T-helper 2 cell treated with Interferon-gamma antibody and Interleukin-4, amounts not matched to agents 100 ng/mL and 5 ng/mL, for 36 hours (primary cell): Measurements from ENCODE around the gene CFHR1. TPM values are rescaled to one million over a fixed set of nuclear protein-coding genes. Genes with fewer than 3 reads are reported as not detected.
"Not testable (repeated sequence)": the region's sequence is repeated elsewhere in the genome, so short reads cannot be mapped to it uniquely, and the experiment has no call there.

Experiments used
- intact Hi-C: fragments of 100-400 bp; cut with micrococcal nuclease; formaldehyde crosslinking; loops from one replicate; pipeline ENCODE4 v1.15.1; 2023
- total RNA-seq: library from RNA; stranded (reverse); gene quantifications from 2 replicates; pipeline ENCODE4 v1.2.3, GENCODE V29; 2022

CFHR1 gene
- total RNA-seq = not detected in 2 replicates

- intact Hi-C loops = loop anchor here (10.0 kb wide), 1 partner anchor 115 kb away; no protein-coding TSS in a partner anchor
Observed at GRCh38 chr1:196819531-196819930, at the start of gene CFHR1. TSS of gene CFHR1 (plus strand) at chr1:196819731. CDS start at chr1:196819845, 114 bp downstream.

GRCh38 chr1:196769823-196770222 lies 49.7 kb upstream of the CFHR1 start:
- intact Hi-C loops = not testable (repeated sequence)

- intact Hi-C loops = no loop called here
Observed at GRCh38 chr1:196773713-196774112, 45.8 kb upstream of the CFHR1 start.

- intact Hi-C loops = no loop called here
Observed at GRCh38 chr1:196774175-196774574, 45.4 kb upstream of the CFHR1 start.

GRCh38 chr1:196774603-196775002 lies 44.9 kb upstream of the CFHR1 start, which contains the start of gene CFHR3:
TSS of gene CFHR3 (plus strand) at chr1:196774840. CDS start at chr1:196774887, 47 bp downstream.
- intact Hi-C loops = no loop called here

GRCh38 chr1:196777603-196778002 lies 41.9 kb upstream of the CFHR1 start:
- intact Hi-C loops = no loop called here

GRCh38 chr1:196779093-196779492 lies 40.4 kb upstream of the CFHR1 start:
- intact Hi-C loops = no loop called here

- intact Hi-C loops = not testable (repeated sequence)
Observed at GRCh38 chr1:196791252-196791651, 28.3 kb upstream of the CFHR1 start.

- intact Hi-C loops = not testable (repeated sequence)
Observed at GRCh38 chr1:196794103-196794502, 25.4 kb upstream of the CFHR1 start.

- intact Hi-C loops = no loop called here
Observed at GRCh38 chr1:196797891-196798290, 21.6 kb upstream of the CFHR1 start.

- intact Hi-C loops = not testable (repeated sequence)
Observed at GRCh38 chr1:196801920-196802319, 17.6 kb upstream of the CFHR1 start.

GRCh38 chr1:196808529-196809235 lies 10.8 kb upstream of the CFHR1 start:
- intact Hi-C loops = no loop called here

GRCh38 chr1:196817442-196817841 lies 2.1 kb upstream of the CFHR1 start:
- intact Hi-C loops = loop anchor here (10.0 kb wide), 1 partner anchor 117 kb away; no protein-coding TSS in a partner anchor

GRCh38 chr1:196827860-196828259 lies 8.3 kb downstream of the CFHR1 start:
- intact Hi-C loops = not testable (repeated sequence)

- intact Hi-C loops = not testable (repeated sequence)
Observed at GRCh38 chr1:196849613-196850492, 30.3 kb downstream of the CFHR1 start.

GRCh38 chr1:196856053-196856452 lies 36.5 kb downstream of the CFHR1 start:
- intact Hi-C loops = no loop called here

- intact Hi-C loops = no loop called here
Observed at GRCh38 chr1:196857188-196857587, 37.7 kb downstream of the CFHR1 start.

- intact Hi-C loops = no loop called here
Observed at GRCh38 chr1:196858811-196859210, 39.3 kb downstream of the CFHR1 start.

- intact Hi-C loops = no loop called here
Observed at GRCh38 chr1:196860323-196860884, 40.9 kb downstream of the CFHR1 start.

GRCh38 chr1:196861429-196861828 lies 41.9 kb downstream of the CFHR1 start:
- intact Hi-C loops = no loop called here

GRCh38 chr1:196866974-196867373 lies 47.4 kb downstream of the CFHR1 start:
- intact Hi-C loops = no loop called here

- intact Hi-C loops = no loop called here
Observed at GRCh38 chr1:196873385-196873784, 53.9 kb downstream of the CFHR1 start.
